AG09309 (cell line): ENCODE data around the gene ANKRD35.
A peak's percentile ranks its signal among the peaks of the same experiment; 100 is the strongest.

Source experiments
- DNase-seq: peaks from one replicate; pipeline ENCODE4 v3.0.0-alpha.2; 2010; ENCODE audit warnings: low read depth
- H3K4me3 ChIP-seq: 2 replicates; pipeline ENCODE4 v1.5.1; 2011; ENCODE audit warnings: mild to moderate bottlenecking, low read depth, low read length, moderate library complexity; ENCODE audit not compliant: control insufficient read depth
- TF ChIP-seq, protein P1 (sequence below): IDR thresholded peaks from 2 replicates; pipeline ENCODE4 v1.5.1; 2011; ENCODE audit warnings: mild to moderate bottlenecking, low read depth, low read length, inconsistent platforms; ENCODE audit not compliant: insufficient read depth, control insufficient read depth; ENCODE audit errors: missing control alignments

The ANKRD35 gene

GRCh38 chr1:145886390-145886789 lies 724 bp upstream of the ANKRD35 start:
- peak overlapping the region; percentile 64 for H3K4me3 ChIP-seq
- TF ChIP-seq, protein P1, sequence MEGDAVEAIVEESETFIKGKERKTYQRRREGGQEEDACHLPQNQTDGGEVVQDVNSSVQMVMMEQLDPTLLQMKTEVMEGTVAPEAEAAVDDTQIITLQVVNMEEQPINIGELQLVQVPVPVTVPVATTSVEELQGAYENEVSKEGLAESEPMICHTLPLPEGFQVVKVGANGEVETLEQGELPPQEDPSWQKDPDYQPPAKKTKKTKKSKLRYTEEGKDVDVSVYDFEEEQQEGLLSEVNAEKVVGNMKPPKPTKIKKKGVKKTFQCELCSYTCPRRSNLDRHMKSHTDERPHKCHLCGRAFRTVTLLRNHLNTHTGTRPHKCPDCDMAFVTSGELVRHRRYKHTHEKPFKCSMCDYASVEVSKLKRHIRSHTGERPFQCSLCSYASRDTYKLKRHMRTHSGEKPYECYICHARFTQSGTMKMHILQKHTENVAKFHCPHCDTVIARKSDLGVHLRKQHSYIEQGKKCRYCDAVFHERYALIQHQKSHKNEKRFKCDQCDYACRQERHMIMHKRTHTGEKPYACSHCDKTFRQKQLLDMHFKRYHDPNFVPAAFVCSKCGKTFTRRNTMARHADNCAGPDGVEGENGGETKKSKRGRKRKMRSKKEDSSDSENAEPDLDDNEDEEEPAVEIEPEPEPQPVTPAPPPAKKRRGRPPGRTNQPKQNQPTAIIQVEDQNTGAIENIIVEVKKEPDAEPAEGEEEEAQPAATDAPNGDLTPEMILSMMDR: no peak
- no peak for DNase-seq

DNA sequence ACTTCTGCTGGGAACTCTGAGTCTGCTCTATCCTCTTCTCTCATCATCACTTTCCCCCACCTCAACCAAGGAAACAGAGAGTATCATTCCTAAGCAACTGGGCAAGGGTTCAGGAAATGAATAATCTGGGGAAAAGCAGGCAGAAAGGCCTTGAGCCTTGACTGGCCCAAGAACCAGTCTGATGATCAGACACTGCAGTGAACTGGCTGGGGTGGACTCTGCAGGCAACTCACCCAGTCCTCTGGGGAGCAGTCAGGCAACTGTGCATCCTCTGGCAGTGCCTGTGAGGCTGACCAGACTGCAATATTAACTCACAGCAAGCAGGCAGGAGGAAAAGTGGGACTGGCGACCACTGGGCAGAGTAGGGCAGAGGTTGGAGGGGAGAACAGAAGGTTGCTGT lies 991 bp downstream of the ANKRD35 start:
- no peak overlapping the region for H3K4me3 ChIP-seq
- DNase-seq: no peak
- TF ChIP-seq, protein P1: no peak

DNA sequence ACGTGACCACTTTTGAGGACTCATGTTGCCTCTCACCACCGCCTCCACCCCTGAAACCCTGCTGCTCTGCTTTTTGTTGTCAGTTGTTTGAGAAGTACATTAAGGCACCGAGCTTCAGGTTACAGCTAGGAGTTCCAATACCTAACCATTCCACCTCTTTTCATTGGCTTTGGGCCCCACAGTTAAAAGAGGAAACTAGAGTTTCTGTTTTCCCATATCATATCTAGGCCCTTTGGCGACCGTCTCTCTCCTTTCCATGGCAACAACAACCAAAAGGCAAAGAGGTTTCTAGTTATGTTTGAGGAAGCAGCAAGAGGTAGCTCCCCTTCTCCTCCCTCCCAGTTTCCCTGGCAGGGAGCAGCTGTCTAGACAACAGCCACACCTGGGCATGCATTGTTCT lies 5.9 kb downstream of the ANKRD35 start:
- no peak overlapping the region for H3K4me3 ChIP-seq
- TF ChIP-seq, protein P1: no peak
- no peak for DNase-seq

GRCh38 chr1:145878724-145879123 lies 6.9 kb downstream of the ANKRD35 start:
- TF ChIP-seq, protein P1: no peak
- no peak overlapping the region for H3K4me3 ChIP-seq
- DNase-seq: no peak

DNA sequence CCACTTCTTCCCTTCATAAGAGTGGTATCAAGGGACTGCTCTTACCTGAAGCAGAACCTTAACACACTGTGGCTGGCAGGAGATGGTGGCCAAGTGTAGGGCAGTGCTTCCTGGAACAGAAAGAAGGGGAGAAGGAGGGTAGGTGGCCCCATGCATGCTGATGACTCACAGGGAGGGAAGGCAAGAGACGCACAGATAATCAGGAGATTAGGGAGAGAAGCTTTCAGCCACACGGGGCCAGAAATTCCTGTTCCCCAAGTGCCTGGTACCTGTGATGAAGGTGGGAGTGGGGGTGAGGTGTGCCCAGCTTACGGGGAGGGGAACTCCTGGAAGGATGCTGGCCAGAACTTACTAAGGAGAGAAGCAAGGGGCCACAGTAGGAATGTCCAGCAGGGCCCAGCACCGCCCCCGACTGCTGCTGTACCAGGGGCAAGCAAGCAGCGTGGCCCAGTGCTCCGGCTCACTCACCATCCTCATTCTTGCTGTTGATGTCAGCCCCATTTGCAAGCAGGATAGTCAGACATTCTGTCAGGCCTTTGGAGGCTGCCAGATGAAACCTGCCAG lies 7.7 kb downstream of the ANKRD35 start:
- TF ChIP-seq, protein P1: no peak
- no peak for DNase-seq
- no peak overlapping the region for H3K4me3 ChIP-seq

- no peak overlapping the region for H3K4me3 ChIP-seq
- DNase-seq: no peak
- TF ChIP-seq, protein P1: no peak
Observed at GRCh38 chr1:145874646-145875045, 11.0 kb downstream of the ANKRD35 start.
